GM13977 (cell line): ENCODE results near the gene RNU6-1.

Experiments used
- DNase-seq: peaks from one replicate; pipeline ENCODE4 v3.0.0; 2012; ENCODE audit warnings: low spot score
- in situ Hi-C: fragments of 300-500 bp; cut with MboI; formaldehyde crosslinking; loops from one replicate; pipeline ENCODE4 v1.12.0; 2022; ENCODE audit warnings: low sequenced_read_pairs, low pct_unique_long_range_greater_than_20kb, mixed read lengths, inconsistent platforms; ENCODE audit not compliant: unreplicated experiment
- TF ChIP-seq, protein P1 (sequence below): IDR thresholded peaks from 2 replicates; pipeline ENCODE4 v1.5.1; 2012; ENCODE audit warnings: mild to moderate bottlenecking, control low read depth; ENCODE audit not compliant: insufficient read depth; ENCODE audit errors: extremely low read depth, missing control alignments

The RNU6-1 gene

DNA sequence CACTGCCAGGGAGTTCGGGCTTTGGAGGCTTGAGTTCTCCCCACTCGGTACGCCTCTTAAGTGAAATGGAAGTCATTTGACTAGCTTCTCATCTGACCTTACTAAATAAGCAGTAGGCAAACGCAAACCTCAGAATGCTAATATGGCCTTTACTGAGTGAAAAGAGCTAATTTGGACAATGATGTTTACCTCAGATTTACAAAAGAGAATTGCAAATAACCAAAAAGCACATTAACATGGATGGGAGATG is 1.6 kb upstream of the RNU6-1 start:
- in situ Hi-C loops: no loop called here
- TF ChIP-seq, protein P1, sequence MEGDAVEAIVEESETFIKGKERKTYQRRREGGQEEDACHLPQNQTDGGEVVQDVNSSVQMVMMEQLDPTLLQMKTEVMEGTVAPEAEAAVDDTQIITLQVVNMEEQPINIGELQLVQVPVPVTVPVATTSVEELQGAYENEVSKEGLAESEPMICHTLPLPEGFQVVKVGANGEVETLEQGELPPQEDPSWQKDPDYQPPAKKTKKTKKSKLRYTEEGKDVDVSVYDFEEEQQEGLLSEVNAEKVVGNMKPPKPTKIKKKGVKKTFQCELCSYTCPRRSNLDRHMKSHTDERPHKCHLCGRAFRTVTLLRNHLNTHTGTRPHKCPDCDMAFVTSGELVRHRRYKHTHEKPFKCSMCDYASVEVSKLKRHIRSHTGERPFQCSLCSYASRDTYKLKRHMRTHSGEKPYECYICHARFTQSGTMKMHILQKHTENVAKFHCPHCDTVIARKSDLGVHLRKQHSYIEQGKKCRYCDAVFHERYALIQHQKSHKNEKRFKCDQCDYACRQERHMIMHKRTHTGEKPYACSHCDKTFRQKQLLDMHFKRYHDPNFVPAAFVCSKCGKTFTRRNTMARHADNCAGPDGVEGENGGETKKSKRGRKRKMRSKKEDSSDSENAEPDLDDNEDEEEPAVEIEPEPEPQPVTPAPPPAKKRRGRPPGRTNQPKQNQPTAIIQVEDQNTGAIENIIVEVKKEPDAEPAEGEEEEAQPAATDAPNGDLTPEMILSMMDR: no peak
- DNase-seq: no peak

DNA sequence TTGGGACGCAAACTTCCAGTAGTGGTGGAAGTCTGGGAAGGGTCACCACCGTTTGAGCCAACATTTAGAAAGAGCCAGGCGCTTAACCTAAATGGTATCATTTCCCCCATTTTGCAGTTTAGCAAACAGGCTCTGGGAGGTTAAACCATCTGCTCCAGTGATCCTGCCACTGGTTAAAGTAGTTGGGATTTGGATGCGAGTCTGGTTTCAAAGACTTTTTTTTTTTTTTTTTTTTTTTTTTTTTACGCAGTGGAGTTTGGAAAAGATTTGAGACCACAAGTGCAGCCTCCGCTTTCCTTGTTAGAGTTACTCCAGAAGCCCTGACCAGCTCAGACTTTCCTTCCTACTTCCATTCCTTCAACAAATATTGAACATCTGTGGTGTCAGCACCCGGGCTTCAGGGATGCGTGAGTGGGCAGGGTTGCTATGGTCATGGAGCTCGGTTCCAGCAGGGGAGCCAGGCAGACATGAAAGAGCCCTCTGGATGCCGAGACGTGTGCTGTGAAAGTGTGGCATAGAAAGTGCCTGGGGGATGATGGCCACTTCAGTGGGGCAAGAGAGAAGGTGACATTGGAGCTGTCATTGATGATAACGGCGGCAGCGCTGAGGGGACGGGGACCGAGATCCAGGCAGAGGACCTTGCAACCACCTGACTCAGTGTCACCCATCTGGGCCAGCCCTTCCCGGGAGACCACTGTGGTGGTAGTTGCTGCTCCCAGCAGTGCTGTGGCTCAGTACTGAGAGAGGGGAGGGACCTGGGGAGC is 1.1 kb upstream of the RNU6-1 start:
- in situ Hi-C loops: no loop called here
- TF ChIP-seq, protein P1: no peak
- DNase-seq: peak; percentile 37

DNA sequence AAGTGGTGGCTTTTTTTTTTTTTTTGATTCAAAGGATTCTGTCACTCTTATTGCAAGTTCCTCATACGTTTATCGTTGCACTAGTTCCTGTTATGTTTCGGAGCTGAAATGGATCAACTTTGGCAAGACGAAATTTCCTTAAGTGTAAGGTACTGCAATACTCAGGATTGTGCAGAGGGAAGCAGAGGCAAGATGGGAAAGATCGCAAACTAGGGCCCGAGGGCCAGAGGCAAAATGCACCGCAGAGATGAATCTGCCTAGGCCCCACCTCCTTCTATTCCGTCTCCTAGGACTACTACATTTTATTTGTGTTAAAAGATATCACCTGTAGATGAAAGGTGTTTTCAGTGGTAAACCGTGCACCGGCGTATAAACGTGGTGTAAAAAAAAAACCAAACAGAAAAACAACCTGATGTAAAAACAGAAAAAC is 331 bp downstream of the RNU6-1 start:
- in situ Hi-C loops: loop anchor here (10.0 kb wide), 2 partner anchors 375 to 895 kb away; no protein-coding TSS in a partner anchor
- peak; percentile 69 for DNase-seq
- TF ChIP-seq, protein P1: no peak

DNA sequence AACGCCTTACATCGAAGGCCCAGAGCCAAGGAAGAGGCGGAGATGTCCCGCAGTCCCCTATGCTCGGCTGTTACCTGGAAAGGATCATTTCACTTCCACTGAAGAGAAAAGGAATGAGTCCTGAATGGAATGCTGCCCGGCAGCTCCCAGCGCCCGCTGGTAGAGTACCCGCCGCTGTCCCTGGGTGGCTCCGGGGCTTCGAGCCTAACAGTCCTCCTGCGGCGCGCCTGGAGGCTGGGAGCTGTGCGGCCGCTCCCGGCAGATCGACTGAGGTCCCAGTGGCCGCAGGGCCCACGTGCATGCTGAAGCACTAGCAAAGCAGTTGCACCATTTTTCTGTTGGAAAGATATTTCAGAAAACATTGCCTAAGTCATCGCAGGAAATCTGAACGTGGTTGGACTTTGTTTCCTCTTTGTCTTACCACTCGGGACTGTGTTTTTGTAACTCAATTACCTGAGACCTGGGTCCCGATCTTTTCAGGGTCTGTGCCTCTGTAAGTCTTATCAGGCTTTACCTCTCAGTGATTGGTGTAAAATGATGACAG is 984 bp downstream of the RNU6-1 start:
- in situ Hi-C loops: loop anchor here (10.0 kb wide), 2 partner anchors 374 to 894 kb away; no protein-coding TSS in a partner anchor
- TF ChIP-seq, protein P1: no peak
- peak; percentile 44 for DNase-seq

DNA sequence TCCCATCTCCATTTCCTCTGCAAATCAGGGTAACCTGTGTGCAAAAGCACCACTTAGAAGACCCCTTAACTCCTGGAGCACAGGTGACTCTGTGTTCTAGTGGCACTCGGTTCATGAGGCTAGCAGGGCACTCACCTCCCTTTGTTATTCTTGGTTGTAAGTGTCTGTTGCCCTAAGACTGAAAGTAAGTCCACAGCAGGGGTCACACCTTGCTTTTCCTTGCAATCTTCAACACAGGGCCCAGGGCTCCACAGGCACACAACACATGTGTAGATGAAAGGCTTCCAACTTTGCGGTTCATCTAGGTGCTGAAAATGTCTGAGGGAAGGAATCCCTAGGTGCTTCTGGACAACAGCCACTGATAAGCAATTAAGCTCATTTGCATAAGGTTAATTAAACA is 2.9 kb downstream of the RNU6-1 start:
- in situ Hi-C loops: loop anchor here (10.0 kb wide), 2 partner anchors 372 to 892 kb away; no protein-coding TSS in a partner anchor
- TF ChIP-seq, protein P1: no peak
- DNase-seq: peak; percentile 34

DNA sequence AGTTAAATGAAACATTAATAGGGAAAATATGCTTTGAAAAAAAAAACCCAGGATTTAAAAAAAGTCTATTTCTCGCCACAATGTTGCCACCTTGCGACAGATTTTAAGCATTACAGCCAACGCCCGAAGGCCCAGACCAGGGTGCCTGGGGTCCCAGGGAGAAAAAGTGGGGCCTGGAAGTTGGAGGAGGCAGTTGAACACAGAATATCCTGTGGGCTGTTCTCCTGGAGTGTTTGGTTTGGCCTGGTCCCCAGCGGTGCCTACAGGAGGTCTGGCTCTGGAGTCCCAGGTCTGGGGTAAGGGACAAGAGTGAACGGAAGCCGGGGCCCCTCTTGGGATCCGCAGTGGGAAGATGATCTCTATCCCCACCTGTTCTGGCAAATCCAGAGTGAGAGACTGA is 3.4 kb downstream of the RNU6-1 start:
- in situ Hi-C loops: loop anchor here (10.0 kb wide), 2 partner anchors 372 to 892 kb away; no protein-coding TSS in a partner anchor
- peak; percentile 80 for DNase-seq
- TF ChIP-seq, protein P1: peak; percentile 79
